Caki2 (cell line): ENCODE data around the gene DUS3L. TPM values are rescaled to one million over a fixed set of nuclear protein-coding genes. Genes with fewer than 3 reads are reported as not detected.
A peak's percentile ranks its signal among the peaks of the same experiment; 100 is the strongest.

Source experiments
- DNase-seq: peaks from one replicate; pipeline ENCODE4 v3.0.0-alpha.2; 2015; ENCODE audit warnings: low read depth
- in situ Hi-C: cut with HindIII; loops from 2 replicates; pipeline ENCODE4 v1.10.0; 2016; ENCODE audit warnings: low sequenced_read_pairs, low pct_unique_long_range_greater_than_20kb, mixed read lengths
- total RNA-seq: library from RNA; depleted of rRNA; stranded (reverse); fragments of >200 nt; shearing (Covaris generic); gene quantifications from 2 replicates; pipeline ENCODE4 v1.2.3, GENCODE V29; 2014; ENCODE audit warnings: low replicate concordance; rRNA removed

DUS3L gene, protein sequence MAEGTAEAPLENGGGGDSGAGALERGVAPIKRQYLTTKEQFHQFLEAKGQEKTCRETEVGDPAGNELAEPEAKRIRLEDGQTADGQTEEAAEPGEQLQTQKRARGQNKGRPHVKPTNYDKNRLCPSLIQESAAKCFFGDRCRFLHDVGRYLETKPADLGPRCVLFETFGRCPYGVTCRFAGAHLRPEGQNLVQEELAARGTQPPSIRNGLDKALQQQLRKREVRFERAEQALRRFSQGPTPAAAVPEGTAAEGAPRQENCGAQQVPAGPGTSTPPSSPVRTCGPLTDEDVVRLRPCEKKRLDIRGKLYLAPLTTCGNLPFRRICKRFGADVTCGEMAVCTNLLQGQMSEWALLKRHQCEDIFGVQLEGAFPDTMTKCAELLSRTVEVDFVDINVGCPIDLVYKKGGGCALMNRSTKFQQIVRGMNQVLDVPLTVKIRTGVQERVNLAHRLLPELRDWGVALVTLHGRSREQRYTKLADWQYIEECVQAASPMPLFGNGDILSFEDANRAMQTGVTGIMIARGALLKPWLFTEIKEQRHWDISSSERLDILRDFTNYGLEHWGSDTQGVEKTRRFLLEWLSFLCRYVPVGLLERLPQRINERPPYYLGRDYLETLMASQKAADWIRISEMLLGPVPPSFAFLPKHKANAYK
- total RNA-seq = 62.3 and 81.2 TPM in 2 replicates

DNA sequence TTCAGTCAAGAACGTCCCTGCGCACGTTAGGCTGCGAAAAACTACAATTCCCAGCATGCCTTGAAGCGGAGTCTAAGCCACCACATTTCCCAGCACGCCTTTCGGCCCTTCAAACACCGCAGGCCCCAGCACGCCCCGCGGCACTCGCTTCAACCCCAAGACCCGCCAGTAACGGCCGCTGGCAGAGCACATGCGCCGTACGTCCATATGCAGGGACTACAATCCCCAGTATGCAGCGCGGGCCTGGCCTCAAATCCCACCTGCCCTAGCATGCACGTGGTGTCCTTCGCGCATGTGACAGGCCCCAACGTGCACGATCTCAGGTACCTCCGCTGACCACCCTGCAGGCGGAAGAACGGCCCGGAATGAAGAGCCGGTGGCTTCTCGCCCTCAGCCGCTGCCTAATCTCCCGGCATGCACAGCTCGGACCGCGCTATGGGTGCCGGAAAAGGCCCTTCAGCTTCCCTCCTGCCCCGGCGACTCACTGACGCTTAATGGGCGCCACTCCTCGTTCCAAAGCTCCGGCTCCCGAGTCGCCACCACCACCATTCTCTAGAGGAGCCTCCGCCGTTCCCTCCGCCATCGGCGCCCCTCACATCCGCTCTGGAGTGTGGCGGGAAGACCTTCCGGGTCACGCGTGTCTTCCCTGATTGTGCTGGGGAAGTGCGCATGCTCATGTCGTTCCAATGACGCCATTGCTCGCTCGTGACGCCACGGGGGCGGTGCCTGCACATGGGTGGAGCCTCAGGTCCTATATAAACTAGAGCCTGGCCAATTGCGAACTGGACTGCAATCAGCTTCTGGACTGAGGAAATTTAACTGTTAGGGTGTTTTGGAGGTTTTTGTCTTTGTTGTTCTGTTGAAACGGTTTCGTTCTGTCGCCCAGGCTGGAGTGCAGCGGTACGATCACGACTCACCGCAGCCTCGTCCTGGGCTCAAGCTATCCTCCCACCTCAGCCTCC, at the start of gene DUS3L:
TSS of gene DUS3L (minus strand) at position 605 of the 962 bp plus-strand sequence. CDS start at position 583, 22 bp downstream.
- in situ Hi-C loops = no loop called here
- peak; percentile 97 for DNase-seq

DNA sequence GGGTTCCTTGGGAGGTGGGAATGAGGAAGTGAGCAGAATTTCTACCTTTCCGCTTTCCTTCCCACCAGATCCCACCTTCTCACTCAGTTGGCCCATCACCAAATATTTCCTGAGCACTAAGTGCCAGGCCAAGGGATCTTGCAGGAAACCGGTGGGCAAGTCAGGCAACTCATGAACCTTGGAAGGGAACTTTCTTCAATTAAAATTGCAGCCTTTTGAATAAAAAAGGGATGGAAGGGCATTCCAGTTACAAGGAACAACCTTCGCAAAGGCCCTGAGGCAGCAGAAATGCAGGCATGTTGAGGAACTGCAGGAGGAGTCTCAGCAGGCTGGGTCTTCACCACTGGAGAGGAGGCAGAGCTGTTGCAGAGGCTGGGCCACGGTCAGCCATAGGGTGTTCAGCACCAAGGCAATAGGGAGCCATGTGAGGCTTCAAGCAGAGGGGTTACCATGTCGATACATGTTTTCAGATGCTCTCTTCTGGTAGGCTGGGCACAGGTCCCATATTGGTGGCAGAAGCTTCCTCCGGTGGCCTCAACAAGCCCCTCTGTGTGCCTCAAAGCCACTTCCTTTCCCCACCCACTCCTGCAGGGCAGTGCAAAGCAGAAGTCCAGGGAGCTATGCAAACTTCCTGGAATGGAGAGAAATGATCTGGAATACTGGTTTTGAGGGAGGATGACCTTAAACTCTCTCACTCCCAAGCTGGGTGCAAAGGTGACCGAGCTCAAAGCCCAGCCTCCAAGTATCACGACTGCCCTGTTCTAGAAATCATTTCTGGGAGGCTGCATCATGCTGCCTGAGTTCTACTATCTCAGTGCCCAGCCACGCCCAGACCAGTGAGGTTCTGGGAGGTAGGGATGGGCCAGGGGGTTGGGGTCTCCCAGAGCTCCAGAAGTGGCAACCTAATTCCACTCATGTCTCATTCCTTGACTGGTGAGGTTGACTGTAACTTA, 48.4 kb upstream of the DUS3L start, which contains the start of gene FUT6:
TSS of gene FUT6 (minus strand) at position 638 of the 953 bp plus-strand sequence. CDS start 7,135 bp downstream, outside the sequence.
- no peak for DNase-seq
- in situ Hi-C loops = no loop called here

DNA sequence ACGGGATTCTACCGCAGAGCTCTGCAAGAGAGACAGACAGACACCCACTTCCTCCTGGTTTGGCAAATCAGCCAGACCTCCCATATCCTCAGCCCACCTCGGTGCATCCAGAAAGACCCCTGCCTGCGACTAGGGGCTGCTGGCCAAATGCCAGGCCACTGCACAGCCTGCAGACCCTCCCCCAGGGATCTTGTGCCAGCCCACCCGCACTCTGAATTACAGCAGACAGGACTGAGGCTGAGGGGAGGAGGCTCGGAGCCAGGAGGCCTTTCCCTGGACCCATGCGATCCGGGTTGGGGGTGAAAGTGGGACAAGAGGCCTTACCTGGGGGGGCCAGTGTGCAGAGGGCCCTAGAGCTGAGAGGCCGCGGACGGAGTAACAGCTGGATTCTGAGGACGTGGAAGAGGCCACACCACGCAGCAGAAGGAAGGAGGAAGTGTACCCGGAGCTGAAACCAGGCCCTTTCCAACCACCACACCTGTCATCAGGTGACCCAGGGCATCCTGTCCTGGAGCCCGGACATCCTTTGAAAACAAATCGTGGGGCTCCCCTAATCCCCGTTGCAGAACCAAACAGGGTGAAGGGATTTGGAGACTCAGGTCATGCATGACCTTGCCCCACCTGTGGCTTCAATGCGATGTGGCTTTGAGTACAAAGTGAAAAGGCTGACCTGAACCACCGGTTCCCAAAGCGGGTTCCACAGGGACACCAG, 47.5 kb upstream of the DUS3L start:
- DNase-seq = no peak
- in situ Hi-C loops = no loop called here

DNA sequence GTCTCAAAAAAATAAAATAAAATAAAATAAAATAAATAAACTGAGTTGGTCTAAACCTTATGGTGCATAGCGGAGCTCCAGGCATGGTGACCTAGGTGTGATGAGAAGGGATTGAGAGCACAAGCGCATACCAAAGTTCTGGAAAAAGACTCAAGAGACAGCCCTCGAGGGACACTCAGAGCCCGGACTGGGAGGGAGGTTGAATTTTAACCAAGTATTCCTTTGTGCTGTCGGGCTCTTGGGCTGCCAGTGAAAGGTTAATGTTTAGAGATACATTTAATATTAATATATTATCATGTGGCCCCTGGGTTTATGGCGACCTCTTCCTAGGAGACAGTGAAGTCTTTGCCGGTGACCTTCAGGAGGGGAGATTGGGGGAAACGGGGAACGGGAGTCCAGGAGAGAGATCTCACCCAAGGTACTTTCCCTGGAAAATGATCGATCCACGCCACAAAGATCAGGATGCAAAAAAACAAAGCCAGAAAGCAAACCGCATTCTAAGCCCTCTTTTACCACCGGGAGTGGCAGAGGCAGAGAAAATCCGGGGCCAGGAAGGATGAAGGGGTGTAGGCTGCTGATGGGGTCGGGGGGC, 46.9 kb upstream of the DUS3L start:
- in situ Hi-C loops = no loop called here
- DNase-seq = no peak

DNA sequence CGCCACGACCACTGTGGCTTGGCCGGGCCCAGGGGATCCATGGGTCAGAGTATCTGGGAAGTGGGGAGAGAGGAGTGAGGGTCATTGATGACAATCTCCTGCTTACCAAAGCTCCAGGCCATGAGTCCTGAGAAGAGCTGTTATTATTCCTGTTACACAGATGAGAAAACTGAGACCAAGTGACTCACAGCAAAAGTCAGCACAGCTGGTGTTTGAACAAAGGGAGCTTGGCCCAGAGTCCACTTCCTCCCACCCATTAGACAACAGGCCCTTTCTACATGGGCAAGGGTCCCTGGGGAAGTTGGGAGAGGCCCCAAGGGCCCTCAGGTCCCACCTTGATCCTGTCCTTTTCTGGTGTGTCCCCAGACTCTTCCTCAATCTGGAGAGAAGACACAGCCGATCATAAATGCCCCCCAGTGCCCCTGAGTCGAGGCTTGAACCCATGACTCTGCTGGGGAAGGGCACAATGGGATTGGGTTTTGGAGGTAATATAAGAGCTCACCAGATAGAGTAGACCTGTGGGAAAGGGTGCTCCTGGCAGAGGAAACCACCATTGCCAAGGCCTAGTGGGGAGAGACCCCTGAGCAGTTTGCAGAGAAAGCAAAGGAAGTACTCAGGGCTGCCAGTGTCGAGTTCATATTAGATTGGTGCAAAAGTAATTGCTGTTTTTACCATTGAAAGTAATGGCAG, 41.7 kb upstream of the DUS3L start:
- in situ Hi-C loops = no loop called here
- no peak for DNase-seq

DNA sequence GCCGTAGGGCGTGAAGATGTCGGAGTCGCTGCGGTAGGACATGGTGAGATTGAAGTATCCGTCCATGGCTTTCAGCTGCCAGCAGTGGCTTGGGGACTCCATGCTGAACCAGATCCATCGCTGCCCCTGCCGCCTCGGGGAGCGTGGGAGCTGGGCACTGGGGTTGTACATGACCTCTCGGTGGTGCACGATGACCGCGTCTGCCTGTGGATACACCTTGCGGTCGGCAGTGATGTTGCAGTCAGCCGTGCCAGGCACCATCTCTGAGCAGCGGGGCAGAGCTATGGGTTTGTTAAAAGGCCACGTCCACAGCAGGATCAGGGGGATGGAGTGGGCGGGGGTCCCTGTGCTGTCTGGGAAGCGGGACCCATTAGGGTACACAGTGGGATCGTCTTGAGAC, 41.1 kb upstream of the DUS3L start:
- in situ Hi-C loops = no loop called here
- no peak for DNase-seq

DNA sequence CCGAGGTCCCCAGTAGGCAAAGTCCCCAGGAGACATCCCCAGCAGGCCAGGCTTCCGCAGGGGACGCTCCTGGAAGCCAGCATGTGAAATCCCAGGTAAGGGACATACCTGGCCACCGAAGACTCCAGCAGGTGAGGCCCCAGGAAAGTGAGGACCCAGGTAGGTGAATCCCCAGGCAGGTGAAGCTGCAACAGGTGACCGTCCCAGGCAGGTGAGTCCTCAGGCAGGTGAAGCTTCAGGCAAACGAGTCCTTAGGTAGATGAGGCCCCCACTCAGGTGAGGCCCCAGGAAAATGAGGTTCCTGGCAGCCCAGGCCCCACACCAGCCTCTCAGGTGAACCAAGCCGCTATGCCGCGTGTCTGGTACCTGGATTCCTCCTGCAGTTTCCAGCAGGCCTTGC, 40.2 kb upstream of the DUS3L start:
- in situ Hi-C loops = no loop called here

DNA sequence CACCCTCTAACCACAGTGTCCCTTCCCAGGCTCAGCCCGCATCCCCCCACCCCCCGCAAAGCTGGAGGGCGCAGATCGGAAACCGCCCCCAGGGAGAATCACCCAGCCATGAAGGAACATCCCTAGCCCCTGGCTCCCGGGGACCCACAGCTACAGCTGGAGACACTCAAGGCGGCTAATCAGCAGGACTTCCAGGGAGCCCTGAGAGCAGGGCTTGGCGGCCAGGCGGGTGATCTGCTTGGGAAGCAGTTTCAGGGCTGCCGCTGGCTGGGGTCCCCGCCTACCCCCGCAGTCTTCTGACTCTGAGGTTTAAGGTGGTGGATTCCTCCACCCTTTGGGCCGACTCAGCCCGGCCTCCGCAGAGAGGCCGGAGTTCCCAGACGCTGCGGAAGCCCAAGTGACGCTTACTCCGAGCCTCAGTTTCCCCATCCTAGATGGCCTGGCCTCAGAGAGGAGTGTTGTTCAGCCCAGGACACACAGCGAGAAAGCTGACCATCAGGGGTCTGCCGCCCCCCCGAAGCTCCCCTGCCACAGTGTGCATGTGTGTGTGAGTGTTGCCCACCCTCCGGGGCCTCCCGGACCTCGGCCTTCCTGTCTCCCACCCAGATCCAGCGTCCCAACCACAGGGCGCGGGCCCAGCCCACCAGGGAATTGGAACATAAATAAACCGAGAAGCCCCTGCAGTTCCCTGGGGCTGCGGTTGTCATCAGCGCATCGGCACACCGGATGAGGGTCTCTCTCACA, 38.8 kb upstream of the DUS3L start:
- DNase-seq = no peak

More for the DNA sequence above, 40.2 kb upstream of the DUS3L start:
- no peak for DNase-seq

DNA sequence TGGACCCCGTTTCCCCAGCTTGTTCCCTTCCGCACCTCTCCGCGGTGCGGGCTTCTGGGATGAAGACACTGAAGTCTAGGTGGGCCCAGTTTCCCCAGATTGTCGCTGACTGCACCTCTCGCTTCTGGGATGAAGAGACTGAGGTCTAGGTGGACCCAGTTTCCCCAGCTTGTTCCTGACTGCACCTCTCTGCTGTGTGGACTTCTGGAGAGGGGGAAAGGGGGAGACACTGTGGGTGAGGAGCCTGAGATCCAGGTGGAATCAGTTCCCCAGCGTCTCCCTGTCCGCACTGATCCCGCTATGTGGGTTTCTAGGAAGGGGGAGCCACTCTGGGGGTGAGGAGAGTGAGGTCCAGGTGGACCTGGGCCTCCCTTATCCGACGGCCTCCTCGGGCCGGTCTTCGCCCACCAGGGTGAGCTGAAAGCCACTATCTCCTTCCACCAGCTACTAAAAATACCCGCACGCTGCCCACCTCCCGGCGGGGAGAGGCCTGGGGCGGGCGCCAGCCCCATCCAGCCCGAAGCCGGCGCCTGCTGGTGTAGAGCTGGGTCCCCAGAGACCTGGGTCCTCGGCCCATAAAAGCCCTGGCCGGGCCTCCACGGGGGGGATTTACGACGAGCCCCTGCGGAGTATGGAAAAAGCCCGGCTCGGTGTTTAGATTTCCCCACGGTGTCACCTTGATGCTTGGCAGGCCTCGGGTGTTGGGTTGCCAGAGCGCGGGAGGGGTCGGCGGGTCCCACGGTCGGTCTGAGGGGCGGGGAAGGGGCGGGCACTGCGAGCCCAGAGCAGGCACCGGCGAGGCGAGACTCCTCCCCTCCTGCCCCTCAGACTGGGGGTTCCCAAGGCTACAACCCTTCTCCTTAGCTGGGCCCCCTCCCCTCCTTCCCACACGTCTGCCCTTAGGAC, 38.0 kb upstream of the DUS3L start:
- peak; percentile 33 for DNase-seq
- in situ Hi-C loops = no loop called here

More for the DNA sequence above, 38.8 kb upstream of the DUS3L start:
- in situ Hi-C loops = no loop called here

DNA sequence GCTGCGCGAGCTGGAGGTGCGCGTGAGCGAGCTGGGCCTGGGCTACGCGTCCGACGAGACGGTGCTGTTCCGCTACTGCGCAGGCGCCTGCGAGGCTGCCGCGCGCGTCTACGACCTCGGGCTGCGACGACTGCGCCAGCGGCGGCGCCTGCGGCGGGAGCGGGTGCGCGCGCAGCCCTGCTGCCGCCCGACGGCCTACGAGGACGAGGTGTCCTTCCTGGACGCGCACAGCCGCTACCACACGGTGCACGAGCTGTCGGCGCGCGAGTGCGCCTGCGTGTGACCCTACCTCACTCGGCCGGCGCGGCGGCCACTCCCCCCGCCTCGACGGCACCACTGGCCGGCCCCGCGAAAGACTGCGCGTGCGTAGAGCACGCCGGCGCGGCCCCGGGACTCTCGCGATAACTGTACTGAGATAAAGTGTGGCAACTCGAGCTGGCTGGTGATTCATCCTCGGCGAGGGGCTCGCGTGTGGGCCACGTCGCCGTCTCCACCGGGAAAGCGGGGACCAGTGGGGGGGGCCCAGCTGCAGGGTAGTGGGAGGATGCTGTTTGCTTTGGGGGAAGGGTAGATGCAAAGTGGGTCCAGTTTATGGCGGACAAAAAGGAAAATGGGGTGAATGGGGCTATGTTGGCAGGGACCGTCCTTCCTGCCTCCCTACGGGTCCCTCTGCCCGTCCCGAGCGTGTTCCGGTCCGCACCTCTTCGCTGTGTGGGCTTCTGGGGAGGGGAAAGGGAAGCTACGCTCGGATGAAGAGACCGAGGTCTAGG, 37.1 kb upstream of the DUS3L start:
- in situ Hi-C loops = no loop called here
- DNase-seq = peak; percentile 99

DNA sequence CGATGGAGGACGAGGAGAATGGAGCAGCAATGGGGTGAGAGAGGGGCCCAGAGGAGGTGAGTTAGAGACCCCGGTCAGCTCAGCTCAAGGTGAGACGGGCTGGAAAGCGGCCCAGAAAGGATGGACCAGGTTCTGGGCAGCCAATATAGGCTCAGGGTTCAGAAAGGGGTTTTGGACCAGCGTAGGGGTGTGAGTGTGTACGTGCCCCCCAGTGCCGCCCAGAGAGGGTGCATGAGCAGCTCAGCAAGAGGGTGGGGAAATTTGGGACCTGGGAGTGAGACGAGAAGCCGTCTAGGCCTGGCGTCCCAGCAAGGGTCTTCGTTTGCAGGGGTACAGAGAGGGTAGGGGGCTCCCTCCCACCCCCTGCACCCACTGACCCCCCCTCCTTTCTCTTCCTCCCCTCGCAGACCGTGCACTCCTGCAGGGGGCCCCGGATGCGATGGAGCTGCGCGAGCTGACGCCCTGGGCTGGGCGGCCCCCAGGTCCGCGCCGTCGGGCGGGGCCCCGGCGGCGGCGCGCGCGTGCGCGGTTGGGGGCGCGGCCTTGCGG, 36.5 kb upstream of the DUS3L start:
- in situ Hi-C loops = no loop called here
- no peak for DNase-seq

DNA sequence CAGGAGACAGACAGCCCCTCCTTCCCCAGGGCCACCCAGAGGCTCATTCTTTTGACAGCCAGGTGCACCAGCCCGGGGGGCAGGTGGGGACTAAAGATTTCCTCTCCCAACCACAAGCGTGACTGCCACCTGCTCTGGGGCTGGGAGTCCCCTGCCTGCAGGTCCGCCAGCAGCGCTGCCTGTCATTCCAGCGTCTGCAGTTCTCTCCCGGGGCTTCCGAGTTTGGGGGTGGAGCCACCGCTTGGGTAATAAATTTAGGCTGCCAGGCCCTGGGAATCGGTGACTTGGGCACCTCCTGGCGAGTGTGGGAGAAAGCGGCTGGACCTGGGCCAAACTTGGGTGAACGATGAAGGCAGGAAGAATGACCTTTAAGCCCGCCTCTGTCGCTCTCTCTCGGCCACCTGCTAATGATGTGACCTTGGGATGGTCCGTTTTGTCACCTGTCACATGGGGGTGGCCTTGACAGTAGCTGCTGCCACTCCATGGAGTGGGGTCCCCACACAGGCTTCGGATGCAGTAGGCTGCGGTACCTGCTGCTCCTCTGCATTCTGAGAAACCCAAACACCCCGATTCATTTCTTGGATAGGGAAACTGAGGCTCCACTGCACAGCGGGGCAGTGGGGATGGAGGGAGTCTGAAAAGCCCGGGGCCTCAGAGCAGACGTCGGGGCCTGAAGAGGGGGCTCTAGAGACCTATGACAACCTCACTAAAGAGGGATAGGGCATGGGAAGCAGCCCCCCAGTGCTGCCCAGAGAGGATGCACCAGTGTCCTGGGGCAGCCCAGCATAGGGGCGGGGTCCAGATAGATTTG, 35.8 kb upstream of the DUS3L start:
- in situ Hi-C loops = no loop called here
- peak; percentile 78 for DNase-seq

DNA sequence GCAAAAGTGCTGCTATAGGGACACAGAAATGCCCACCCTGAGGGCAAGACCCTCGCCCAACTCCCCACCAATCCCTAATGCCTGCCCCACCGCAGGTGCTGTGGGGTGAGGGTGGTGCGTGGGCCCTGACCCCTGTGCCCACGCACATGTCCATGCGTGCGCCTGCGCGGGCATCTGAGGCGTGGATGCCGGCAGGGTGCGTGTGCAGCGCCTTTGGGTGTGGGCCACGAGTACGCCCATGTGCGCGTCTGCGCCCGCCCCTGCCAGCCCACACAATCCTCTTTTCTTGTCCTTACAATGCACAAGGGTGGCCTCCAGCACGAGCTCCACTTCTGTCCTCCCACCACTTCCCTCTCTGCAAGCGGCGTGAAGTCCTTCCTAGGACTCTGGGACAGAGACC, 34.2 kb upstream of the DUS3L start:
- no peak for DNase-seq
- in situ Hi-C loops = no loop called here
